Measurements from ENCODE around the gene MRPL12. TPM values are rescaled to one million over a fixed set of nuclear protein-coding genes. Genes with fewer than 3 reads are reported as not detected.

The MRPL12 gene
- total and polyA plus RNA-seq, 9 of the 15 experiments (the other 6 are each of a cell fraction or from before 2014, with no cell fraction given) = 0.94 to 338 (median 100) TPM

GRCh38 chr17:81733507-81734404 lies 30.6 kb downstream of the MRPL12 start (continued):
- TF ChIP-seq MAX (CRISPR knock-in tag; IDR thresholded peaks at IDR 0.05) (peak; percentile 20; the same call in 1 of the 2 replicates), ZNF408 (CRISPR knock-in tag; IDR thresholded peaks at IDR 0.05; ENCODE audit: low read depth) (no peak), MAFK (IDR thresholded peaks at IDR 0.05; ENCODE audit: low read length) (0 out of 2 replicates have a peak, but pooled peaks have one; percentile 9), HLTF (IDR thresholded peaks at IDR 0.05) (no peak), HDAC3 (IDR thresholded peaks at IDR 0.05; ENCODE audit: borderline replicate concordance, partially characterized antibody) (no peak), ZNF384 (IDR thresholded peaks at IDR 0.05; ENCODE audit: low read depth, low read length) (peak; percentile 23; the same call in 1 of the 2 replicates), SREBF2 (CRISPR knock-in tag; IDR thresholded peaks at IDR 0.05) (no peak), EGR1 (conservative IDR thresholded peaks at IDR 0.05) (peak; percentile 68), TAF1 (IDR thresholded peaks at IDR 0.05; ENCODE audit: control insufficient read depth, extremely low read depth, insufficient read depth, low read length, severe bottlenecking) (no peak), CREM (IDR thresholded peaks at IDR 0.05; ENCODE audit: low read depth) (0 out of 2 replicates have a peak, but pooled peaks have one; percentile 24)
